Coronary artery (tissue), 2 donors: Measurements from ENCODE around the gene ZNF710.
A peak's percentile ranks its signal among the peaks of the same experiment; 100 is the strongest.
"Not testable (repeated sequence)": the region's sequence is repeated elsewhere in the genome, so short reads cannot be mapped to it uniquely, and the experiment has no call there.

Source experiments
- DNase-seq: peaks from one replicate; pipeline ENCODE4 v3.0.0-alpha.2; 2017; ENCODE audit warnings: low spot score
- H3K27ac ChIP-seq, 2 donors: fragments of 200-600 bp; sonication (generic); one replicate each; pipeline ENCODE4 v1.5.1; 2016 to 2019
- H3K4me3 ChIP-seq: fragments of 200-600 bp; sonication (generic); 2 replicates; pipeline ENCODE4 v1.5.1; 2016; ENCODE audit warnings: mild to moderate bottlenecking, moderate library complexity
- CTCF ChIP-seq: fragments of 200-600 bp; sonication (generic); IDR thresholded peaks from one replicate; pipeline ENCODE4 v1.5.1; 2019; ENCODE audit warnings: antibody characterized with exemption

ZNF710 gene

GRCh38 chr15:90064911-90065681, 64.0 kb downstream of the ZNF710 start:
- no peak for DNase-seq
- peak overlapping the region; percentile 83 to 87 for H3K27ac ChIP-seq
- no peak for TF ChIP-seq CTCF
- peak overlapping the region; percentile 11 for H3K4me3 ChIP-seq

- Histone ChIP-seq H3K4me3 (no peak overlapping the region), H3K27ac (peak overlapping the region; percentile 83 to 87)
- DNase-seq = no peak
- TF ChIP-seq CTCF = no peak
Observed at GRCh38 chr15:90065682-90066049, 64.5 kb downstream of the ZNF710 start.

- no peak for DNase-seq
- Histone ChIP-seq H3K4me3 (no peak overlapping the region), H3K27ac (no peak overlapping the region)
- TF ChIP-seq CTCF = no peak
Observed at GRCh38 chr15:90067181-90067952, 66.2 kb downstream of the ZNF710 start.

- Histone ChIP-seq H3K4me3 (no peak overlapping the region), H3K27ac (no peak overlapping the region)
- no peak for DNase-seq
- no peak for TF ChIP-seq CTCF
Observed at GRCh38 chr15:90067953-90068606, 67.0 kb downstream of the ZNF710 start.

GRCh38 chr15:90070623-90071022, 69.5 kb downstream of the ZNF710 start:
- not testable (repeated sequence) for H3K4me3 ChIP-seq, DNase-seq
- H3K27ac ChIP-seq = peak overlapping the region in 1 of 2 donors; percentile 3

GRCh38 chr15:90071220-90071807, 70.2 kb downstream of the ZNF710 start:
- no peak overlapping the region for H3K27ac ChIP-seq
- TF ChIP-seq CTCF = peak; percentile 63
- no peak for DNase-seq

GRCh38 chr15:90072978-90073640, 72.0 kb downstream of the ZNF710 start:
- no peak for TF ChIP-seq CTCF

More at GRCh38 chr15:90071220-90071807, 70.2 kb downstream of the ZNF710 start:
- no peak overlapping the region for H3K4me3 ChIP-seq

More at GRCh38 chr15:90072978-90073640, 72.0 kb downstream of the ZNF710 start:
- H3K4me3 ChIP-seq = no peak overlapping the region
- no peak overlapping the region for H3K27ac ChIP-seq
- no peak for DNase-seq
